Kidney (tissue), 14 donors: ENCODE results near the gene RMI2. TPM values are rescaled to one million over a fixed set of nuclear protein-coding genes. Genes with fewer than 3 reads are reported as not detected.

Experiments used
- DNase-seq, 5 donors: peaks; one replicate each; pipeline ENCODE4 v3.0.0-alpha.2; 2013 to 2020
- FAIRE-seq: peaks from 2 replicates; lab custom pipeline; 2012; peaks lifted over from hg19 to GRCh38; lab: Jason Lieb, UNC
- H3K27ac ChIP-seq, 2 donors: one replicate each; pipeline ENCODE4 v1.7.0; 2013; ENCODE audit warnings: low read depth in 2 of 2, low read length in 2 of 2, inconsistent platforms in 1 of 2
- H3K27me3 ChIP-seq: one replicate; pipeline ENCODE4 v1.7.1; 2013; ENCODE audit warnings: low read length, inconsistent platforms; ENCODE audit not compliant: control insufficient read depth, insufficient read depth
- H3K36me3 ChIP-seq, 3 donors: one replicate each; pipeline versions ENCODE4 v1.7.0 to v1.7.1; 2013; ENCODE audit warnings: low read length in 3 of 3, control low read depth in 1 of 3, inconsistent platforms in 1 of 3; ENCODE audit not compliant: insufficient read depth in 3 of 3, control insufficient read depth in 2 of 3
- H3K4me1 ChIP-seq, 3 donors: one replicate each; pipeline versions ENCODE4 v1.7.0 to v1.7.1; 2013; ENCODE audit warnings: low read length in 3 of 3, inconsistent platforms in 1 of 3, low read depth in 1 of 3; ENCODE audit not compliant: control insufficient read depth in 2 of 3, insufficient read depth in 2 of 3
- H3K4me3 ChIP-seq, 3 donors: one replicate each; pipeline versions ENCODE4 v1.7.0 to v1.8.1; 2013; ENCODE audit warnings: low read length in 3 of 3, control low read depth in 1 of 3, inconsistent platforms in 1 of 3
- H3K9ac ChIP-seq, 3 donors: one replicate each; pipeline versions ENCODE4 v1.7.0 to v1.7.1; 2013; ENCODE audit warnings: low read length in 3 of 3, control low read depth in 1 of 3, inconsistent platforms in 1 of 3
- H3K9me3 ChIP-seq, 3 donors: one replicate each; pipeline versions ENCODE4 v1.7.0 to v1.7.1; 2013; ENCODE audit warnings: low read length in 3 of 3, control low read depth in 1 of 3, inconsistent platforms in 1 of 3; ENCODE audit not compliant: control insufficient read depth in 2 of 3, insufficient read depth in 1 of 3
- intact Hi-C: fragments of 100-400 bp; cut with DNase I; formaldehyde crosslinking; loops from one replicate; pipeline ENCODE4 v1.11.1; 2022
- polyA plus RNA-seq: library from polyadenylated mRNA; stranded (reverse); fragments of 350-450 nt; fragmentation: Illumina TruSeq; extraction: RNeasy Lipid Tissue Mini Kit (QIAGEN cat#74804); gene quantifications from one replicate; pipeline ENCODE4 v1.2.3, GENCODE V29; 2014; ENCODE audit warnings: low read depth, low replicate concordance; ENCODE audit not compliant: insufficient read depth
- total RNA-seq: library from RNA; stranded (reverse); fragmentation: NEBNext Ultra II Directional; extraction: Animal tissue kit (Norgen Biotek cat#: 25700); gene quantifications from one replicate; pipeline ENCODE4 v1.2.1, GENCODE V29; 2021
- TF ChIP-seq, protein P1 (sequence below): IDR thresholded peaks from 3 replicates; pipeline ENCODE4 v1.5.1; 2012; ENCODE audit warnings: mild to moderate bottlenecking, moderate library complexity, borderline replicate concordance; ENCODE audit not compliant: insufficient read depth; ENCODE audit errors: extremely low read depth
- donor health status: control.
- donor health status: control.
- donor health status: control.
- donor health status: control.
- donor health status: control.
- donor health status: DM: yes; HTN: yes; CAD: no.
- donor health status: Normal renal cell carcinoma (clear cell type).

RMI2 gene
- total and polyA plus RNA-seq, 2 donors from 2014 or later = 4.6 to 5.2 TPM

DNA sequence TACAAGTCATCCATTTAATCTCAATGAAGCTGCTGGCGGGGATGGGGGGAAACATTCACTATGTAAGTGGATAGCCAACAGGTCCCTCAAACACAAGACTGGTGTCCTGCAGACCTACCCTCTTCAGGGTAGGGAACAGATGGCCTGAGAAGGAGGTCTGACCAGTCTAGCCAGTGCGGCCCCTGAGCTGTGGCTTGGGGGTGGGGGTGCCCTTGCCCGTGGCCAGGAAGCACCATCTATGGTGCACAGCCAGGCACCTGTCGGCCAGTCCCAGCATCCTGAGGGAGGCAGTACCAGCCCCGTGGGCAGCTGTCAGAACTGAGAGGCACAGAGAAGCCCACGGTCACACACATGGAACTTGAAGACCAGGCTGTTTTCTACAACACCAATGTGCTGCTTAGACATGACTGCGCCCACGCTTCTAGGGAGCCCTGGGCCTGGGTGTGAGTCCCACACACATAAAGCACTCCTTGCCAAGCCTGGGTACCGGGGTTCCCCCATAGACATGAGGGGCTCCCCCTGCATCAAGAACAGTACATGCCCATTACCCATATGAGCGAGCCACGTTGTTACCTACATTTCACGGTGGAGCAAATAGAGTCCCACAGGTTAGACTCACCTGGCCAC lies 40.9 kb downstream of the RMI2 start:
- H3K9ac ChIP-seq = no peak overlapping the region
- H3K27me3 ChIP-seq = no peaks in the 10 kb centered on the region
- no peaks in the 10 kb centered on the region for H3K4me1 ChIP-seq
- DNase-seq (peak in 1 of 5 donors; percentile 48), FAIRE-seq (no peak)
- no peak overlapping the region for H3K4me3 ChIP-seq
- H3K27ac ChIP-seq = no peak overlapping the region
- H3K36me3 ChIP-seq = no peaks in the 10 kb centered on the region
- TF ChIP-seq, protein P1, sequence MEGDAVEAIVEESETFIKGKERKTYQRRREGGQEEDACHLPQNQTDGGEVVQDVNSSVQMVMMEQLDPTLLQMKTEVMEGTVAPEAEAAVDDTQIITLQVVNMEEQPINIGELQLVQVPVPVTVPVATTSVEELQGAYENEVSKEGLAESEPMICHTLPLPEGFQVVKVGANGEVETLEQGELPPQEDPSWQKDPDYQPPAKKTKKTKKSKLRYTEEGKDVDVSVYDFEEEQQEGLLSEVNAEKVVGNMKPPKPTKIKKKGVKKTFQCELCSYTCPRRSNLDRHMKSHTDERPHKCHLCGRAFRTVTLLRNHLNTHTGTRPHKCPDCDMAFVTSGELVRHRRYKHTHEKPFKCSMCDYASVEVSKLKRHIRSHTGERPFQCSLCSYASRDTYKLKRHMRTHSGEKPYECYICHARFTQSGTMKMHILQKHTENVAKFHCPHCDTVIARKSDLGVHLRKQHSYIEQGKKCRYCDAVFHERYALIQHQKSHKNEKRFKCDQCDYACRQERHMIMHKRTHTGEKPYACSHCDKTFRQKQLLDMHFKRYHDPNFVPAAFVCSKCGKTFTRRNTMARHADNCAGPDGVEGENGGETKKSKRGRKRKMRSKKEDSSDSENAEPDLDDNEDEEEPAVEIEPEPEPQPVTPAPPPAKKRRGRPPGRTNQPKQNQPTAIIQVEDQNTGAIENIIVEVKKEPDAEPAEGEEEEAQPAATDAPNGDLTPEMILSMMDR = no peak
- intact Hi-C loops = no loop called here
- no peaks in the 10 kb centered on the region for H3K9me3 ChIP-seq

DNA sequence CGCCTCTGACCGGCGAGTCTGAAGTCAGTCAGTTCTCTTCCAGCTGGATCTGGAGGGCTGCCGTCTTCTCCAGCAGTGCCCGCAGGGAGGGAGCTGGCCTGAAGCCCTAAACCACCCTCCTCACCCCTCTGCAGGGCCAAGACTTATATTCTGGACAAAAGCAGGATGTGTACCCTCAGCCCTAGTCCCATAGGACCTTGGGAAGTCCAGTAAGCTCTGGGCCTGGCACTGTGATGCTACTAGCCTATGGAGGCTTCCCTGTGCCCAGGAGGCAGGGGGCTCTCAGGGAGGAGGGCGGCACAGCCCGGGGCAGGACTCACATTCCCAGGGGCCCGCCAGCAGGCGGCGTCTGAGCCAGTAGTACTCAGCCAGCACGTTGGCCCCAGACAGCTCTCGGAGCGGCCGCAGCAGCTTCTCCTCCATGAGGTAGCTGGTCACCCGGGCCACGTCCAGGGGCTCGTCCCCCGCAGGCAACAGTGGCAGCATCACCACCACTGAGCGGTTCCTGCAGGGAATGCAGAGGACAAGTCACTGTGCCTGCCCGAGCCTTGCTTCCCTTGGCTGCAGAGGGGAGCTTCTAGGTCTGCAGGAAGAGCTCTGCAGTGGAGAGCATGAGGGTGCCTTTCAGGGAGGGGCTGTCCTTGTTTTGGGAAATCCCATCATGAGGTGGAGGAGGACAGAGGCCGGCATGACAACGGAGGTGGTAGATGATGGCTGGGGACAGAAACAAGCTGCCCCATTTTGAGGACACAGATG lies 41.7 kb downstream of the RMI2 start:
- no peaks in the 10 kb centered on the region for H3K27me3 ChIP-seq
- DNase-seq = peak; percentile 62 to 76 (median 69)

DNA sequence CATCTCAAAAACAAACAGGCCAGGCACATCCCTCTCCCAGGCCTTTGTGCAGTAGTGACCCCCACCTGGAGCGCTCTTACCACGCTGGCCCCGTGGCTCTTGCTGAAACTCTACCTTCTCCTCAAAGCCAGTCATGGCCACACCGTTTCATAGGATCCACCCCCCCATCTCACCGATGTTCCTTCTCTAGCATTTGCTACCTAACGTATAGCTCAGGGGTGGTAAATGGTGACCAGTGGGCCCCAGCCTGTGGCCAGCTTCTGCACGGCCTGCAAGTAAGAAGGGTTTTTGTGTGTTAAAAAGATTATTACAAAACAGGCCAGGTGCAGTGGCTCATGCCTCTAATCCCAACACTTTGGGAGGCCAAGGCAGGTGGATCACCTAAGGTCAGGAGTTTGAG lies 43.8 kb downstream of the RMI2 start:
- H3K36me3 ChIP-seq = no peaks in the 10 kb centered on the region
- TF ChIP-seq, protein P1 = no peak
- intact Hi-C loops = no loop called here
- FAIRE-seq (no peak), DNase-seq (peak in 1 of 5 donors; percentile 51)
- no peaks in the 10 kb centered on the region for H3K27me3 ChIP-seq
- no peak overlapping the region for H3K27ac ChIP-seq
- no peaks in the 10 kb centered on the region for H3K9me3 ChIP-seq
- no peak overlapping the region for H3K9ac ChIP-seq
- H3K4me3 ChIP-seq = no peak overlapping the region
- peaks cover 0 to 6% (median 0%) of the 10 kb centered on the region in 3 donors for H3K4me1 ChIP-seq

More for the DNA sequence above, 41.7 kb downstream of the RMI2 start:
- Histone ChIP-seq H3K4me3 (no peak overlapping the region), H3K36me3 (no peaks in the 10 kb centered on the region), H3K9me3 (no peaks in the 10 kb centered on the region), H3K4me1 (peaks cover 0 to 5% (median 0%) of the 10 kb centered on the region in 3 donors), H3K27ac (no peak overlapping the region), H3K9ac (no peak overlapping the region)
- intact Hi-C loops = no loop called here
- no peak for FAIRE-seq
- TF ChIP-seq, protein P1 = no peak
